ENCODE measurements around the gene TNFAIP6.

- TF ChIP-seq RAD21 (conservative IDR thresholded peaks at IDR 0.05) (no peak), EP300 (conservative IDR thresholded peaks at IDR 0.05; ENCODE audit: poor library complexity, severe bottlenecking) (no peak), EZH2 (IDR thresholded peaks at IDR 0.05; ENCODE audit: borderline replicate concordance, insufficient read depth, low read length, poor library complexity, severe bottlenecking) (no peak), MXI1 (conservative IDR thresholded peaks at IDR 0.05; ENCODE audit: poor library complexity, severe bottlenecking) (no peak), POLR2AphosphoS5 (IDR thresholded peaks at IDR 0.05) (no peak), TAF1 (IDR thresholded peaks at IDR 0.05; ENCODE audit: low read depth) (no peak), SMC3 (conservative IDR thresholded peaks at IDR 0.05; ENCODE audit: poor library complexity) (no peak)
- TF ChIP-seq, protein P1, sequence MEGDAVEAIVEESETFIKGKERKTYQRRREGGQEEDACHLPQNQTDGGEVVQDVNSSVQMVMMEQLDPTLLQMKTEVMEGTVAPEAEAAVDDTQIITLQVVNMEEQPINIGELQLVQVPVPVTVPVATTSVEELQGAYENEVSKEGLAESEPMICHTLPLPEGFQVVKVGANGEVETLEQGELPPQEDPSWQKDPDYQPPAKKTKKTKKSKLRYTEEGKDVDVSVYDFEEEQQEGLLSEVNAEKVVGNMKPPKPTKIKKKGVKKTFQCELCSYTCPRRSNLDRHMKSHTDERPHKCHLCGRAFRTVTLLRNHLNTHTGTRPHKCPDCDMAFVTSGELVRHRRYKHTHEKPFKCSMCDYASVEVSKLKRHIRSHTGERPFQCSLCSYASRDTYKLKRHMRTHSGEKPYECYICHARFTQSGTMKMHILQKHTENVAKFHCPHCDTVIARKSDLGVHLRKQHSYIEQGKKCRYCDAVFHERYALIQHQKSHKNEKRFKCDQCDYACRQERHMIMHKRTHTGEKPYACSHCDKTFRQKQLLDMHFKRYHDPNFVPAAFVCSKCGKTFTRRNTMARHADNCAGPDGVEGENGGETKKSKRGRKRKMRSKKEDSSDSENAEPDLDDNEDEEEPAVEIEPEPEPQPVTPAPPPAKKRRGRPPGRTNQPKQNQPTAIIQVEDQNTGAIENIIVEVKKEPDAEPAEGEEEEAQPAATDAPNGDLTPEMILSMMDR (IDR thresholded peaks at IDR 0.05; ENCODE audit: poor library complexity, severe bottlenecking), result no peak
- TF ChIP-seq, protein P2, sequence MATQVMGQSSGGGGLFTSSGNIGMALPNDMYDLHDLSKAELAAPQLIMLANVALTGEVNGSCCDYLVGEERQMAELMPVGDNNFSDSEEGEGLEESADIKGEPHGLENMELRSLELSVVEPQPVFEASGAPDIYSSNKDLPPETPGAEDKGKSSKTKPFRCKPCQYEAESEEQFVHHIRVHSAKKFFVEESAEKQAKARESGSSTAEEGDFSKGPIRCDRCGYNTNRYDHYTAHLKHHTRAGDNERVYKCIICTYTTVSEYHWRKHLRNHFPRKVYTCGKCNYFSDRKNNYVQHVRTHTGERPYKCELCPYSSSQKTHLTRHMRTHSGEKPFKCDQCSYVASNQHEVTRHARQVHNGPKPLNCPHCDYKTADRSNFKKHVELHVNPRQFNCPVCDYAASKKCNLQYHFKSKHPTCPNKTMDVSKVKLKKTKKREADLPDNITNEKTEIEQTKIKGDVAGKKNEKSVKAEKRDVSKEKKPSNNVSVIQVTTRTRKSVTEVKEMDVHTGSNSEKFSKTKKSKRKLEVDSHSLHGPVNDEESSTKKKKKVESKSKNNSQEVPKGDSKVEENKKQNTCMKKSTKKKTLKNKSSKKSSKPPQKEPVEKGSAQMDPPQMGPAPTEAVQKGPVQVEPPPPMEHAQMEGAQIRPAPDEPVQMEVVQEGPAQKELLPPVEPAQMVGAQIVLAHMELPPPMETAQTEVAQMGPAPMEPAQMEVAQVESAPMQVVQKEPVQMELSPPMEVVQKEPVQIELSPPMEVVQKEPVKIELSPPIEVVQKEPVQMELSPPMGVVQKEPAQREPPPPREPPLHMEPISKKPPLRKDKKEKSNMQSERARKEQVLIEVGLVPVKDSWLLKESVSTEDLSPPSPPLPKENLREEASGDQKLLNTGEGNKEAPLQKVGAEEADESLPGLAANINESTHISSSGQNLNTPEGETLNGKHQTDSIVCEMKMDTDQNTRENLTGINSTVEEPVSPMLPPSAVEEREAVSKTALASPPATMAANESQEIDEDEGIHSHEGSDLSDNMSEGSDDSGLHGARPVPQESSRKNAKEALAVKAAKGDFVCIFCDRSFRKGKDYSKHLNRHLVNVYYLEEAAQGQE (IDR thresholded peaks at IDR 0.05; ENCODE audit: borderline replicate concordance), result no peak
Observed at GRCh38 chr2:151354807-151355206, 2.6 kb upstream of the TNFAIP6 start.

All from neural cell (in vitro differentiated cells).